HG03064 (cell line): ENCODE data around the gene PTPRZ1.
A peak's percentile ranks its signal among the peaks of the same experiment; 100 is the strongest.

Experiments
- ATAC-seq: cut with Tn5 transposase; IDR thresholded peaks from one replicate; pipeline ENCODE4 v1.9.1; 2021; ENCODE audit warnings: low read depth; ENCODE audit not compliant: unreplicated experiment

PTPRZ1 gene

DNA sequence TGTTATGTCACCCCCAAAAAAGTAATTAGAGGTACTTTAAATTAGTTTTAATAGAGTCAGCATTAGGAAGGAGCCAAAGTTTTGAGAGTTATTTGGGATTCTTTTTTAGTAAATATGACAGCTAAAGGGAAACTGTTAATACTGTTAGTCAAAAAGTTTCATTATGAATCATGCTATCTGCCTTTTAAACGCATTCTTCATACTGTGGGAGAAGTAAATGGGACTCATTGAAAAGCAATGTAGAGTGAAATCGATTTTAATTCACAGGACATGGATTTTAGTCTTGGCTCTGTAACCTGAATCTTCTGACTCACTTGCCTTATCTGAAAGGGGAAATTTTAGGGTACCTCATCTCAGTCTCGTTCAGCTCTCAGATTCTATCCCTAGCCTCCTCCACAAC, 165.9 kb downstream of the PTPRZ1 start:
- ATAC-seq = no peak

- no peak for ATAC-seq
Observed at GRCh38 chr7:122040147-122040546, 167.2 kb downstream of the PTPRZ1 start.

- no peak for ATAC-seq
Observed at GRCh38 chr7:122046402-122046801, 173.4 kb downstream of the PTPRZ1 start.

GRCh38 chr7:122054393-122054792, 181.4 kb downstream of the PTPRZ1 start:
- no peak for ATAC-seq

- ATAC-seq = no peak
Observed at GRCh38 chr7:122055073-122055472, 182.1 kb downstream of the PTPRZ1 start.

DNA sequence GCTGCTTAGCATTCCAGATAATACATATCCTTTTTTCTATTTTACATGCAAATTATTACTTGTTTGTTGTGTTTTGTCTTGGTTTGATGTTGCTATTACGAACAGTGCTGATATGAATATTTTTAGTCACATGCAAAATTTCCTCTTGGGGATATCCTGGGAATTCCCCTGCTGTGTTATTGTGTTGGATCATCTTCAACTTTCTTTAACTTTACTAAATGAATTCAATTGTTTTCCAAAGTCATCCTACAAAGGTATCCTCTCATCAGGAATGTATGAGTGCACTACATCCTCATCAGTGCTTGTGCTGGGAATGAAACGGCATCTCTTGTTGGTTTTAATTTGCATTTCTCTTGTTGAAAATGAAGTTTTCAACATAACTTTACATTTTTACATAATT, 184.0 kb downstream of the PTPRZ1 start:
- no peak for ATAC-seq

GRCh38 chr7:122059542-122059941, 186.6 kb downstream of the PTPRZ1 start:
- ATAC-seq = no peak

DNA sequence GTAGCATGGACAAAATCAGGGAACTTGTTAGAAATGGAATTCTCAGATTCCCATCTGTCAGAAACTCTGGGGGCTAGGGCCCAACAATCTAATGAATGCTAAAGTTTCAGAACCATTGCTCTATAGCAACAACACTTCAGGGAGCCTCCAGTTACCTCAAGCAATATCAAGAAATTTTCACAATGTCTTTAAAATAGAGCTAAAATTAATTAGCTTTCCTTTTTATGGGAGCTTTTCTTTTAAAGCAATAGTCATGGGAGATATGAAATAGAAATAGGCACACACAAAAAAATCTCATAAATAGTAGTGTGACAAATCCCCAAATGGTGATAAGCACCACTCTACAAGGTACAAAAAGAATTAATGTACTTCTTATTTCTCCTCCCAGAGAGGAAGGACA, 190.2 kb downstream of the PTPRZ1 start:
- ATAC-seq = no peak

GRCh38 chr7:122064971-122065370, 192.0 kb downstream of the PTPRZ1 start:
- no peak for ATAC-seq

DNA sequence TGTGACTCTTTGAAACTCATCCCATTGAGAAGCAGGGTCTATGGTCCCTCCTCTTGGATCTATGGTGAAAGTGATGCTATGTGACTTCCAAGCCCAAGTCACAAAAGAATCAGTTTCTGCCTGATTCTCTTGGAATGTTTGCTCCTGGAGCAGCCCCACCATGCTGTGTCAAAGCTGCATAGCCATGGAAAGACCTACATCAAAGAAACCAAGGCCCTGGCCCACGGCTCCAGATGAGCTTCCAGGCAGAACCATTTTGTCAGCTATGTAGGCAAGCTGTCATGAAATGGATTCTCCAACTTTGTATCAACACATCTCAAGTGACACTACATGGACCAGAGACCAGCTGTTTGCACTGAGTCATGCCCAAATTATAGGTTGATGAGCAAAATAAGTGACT, 194.1 kb downstream of the PTPRZ1 start:
- ATAC-seq = no peak

DNA sequence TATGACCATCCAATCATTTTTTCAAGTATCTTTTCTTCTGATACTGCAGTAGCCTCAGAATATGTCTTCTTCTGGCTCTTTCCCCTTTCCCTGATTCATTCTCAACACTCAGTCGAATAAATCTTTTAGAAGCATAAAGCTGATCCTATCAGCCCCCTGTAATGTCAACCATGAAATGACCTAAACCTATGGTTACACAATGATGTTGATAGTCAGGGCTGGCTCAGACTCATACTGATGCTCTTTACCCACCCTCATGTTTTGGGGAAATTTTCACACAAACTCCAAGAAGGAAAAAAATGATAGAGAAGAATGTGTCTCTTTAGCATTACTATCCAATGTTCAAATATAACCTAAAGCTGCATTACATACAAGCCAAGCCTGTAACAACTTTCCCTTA, 195.1 kb downstream of the PTPRZ1 start:
- ATAC-seq = no peak

DNA sequence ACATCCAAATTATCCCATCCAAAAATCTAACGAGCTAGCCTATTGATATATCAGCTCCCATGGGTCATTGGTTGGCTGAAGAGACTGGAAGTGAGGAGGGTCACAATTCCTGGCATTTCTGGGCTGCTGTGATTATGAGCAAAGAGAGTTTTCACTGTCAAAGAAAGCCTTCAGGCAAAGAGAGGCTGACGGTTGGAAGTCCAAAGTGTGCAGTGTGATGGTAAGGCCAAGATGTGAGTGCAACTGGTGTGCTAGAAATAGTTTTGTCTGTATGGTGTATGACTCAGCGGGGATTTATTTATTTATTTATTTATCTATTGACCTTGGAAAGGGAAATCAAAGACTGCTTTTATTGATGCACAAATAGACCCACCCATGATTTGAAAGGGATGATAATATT, 196.0 kb downstream of the PTPRZ1 start:
- ATAC-seq = no peak

DNA sequence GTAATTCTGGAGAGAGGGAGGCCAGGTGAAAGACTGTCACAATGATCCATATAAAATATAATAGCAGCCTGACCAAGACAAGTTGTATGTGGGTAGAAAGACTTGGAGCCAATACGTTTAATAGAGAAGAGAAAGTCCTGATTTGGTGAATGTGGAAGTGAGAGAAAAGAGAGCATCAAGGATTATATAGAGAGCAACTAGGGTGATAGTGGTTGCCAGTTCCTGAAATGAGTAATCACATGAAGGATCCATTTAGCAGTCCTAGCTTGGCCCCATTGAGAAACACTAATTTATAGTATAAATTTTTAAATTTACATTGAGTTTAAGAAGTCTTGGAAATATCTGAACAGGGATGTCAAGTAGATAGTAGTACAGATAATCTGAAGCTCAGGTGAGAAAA, 197.1 kb downstream of the PTPRZ1 start:
- no peak for ATAC-seq

GRCh38 chr7:122070834-122071233, 197.9 kb downstream of the PTPRZ1 start:
- ATAC-seq = no peak

DNA sequence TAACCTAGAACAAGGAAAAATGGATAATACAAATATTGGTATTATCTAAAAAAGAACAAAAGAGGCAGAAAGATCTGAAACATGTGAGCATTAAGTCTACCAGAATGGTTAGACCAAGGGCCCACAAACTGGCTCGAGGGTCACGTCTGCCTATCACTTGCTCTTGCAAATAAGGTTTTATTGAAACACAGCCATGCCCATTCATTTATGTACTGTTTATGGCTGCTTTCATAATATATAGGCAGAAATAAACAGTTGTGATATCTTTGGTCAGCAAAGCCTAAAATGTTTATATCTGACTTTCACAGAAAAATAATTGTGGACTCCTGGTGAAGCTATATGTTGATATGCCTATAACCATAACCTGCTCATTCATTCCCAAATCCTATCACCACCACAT, 199.3 kb downstream of the PTPRZ1 start:
- ATAC-seq = no peak

GRCh38 chr7:122072924-122073599, 200.1 kb downstream of the PTPRZ1 start:
- no peak for ATAC-seq

- no peak for ATAC-seq
Observed at GRCh38 chr7:122073635-122074034, 200.7 kb downstream of the PTPRZ1 start.

GRCh38 chr7:122082160-122082559, 209.2 kb downstream of the PTPRZ1 start:
- no peak for ATAC-seq

GRCh38 chr7:122082670-122083069, 209.7 kb downstream of the PTPRZ1 start:
- no peak for ATAC-seq

DNA sequence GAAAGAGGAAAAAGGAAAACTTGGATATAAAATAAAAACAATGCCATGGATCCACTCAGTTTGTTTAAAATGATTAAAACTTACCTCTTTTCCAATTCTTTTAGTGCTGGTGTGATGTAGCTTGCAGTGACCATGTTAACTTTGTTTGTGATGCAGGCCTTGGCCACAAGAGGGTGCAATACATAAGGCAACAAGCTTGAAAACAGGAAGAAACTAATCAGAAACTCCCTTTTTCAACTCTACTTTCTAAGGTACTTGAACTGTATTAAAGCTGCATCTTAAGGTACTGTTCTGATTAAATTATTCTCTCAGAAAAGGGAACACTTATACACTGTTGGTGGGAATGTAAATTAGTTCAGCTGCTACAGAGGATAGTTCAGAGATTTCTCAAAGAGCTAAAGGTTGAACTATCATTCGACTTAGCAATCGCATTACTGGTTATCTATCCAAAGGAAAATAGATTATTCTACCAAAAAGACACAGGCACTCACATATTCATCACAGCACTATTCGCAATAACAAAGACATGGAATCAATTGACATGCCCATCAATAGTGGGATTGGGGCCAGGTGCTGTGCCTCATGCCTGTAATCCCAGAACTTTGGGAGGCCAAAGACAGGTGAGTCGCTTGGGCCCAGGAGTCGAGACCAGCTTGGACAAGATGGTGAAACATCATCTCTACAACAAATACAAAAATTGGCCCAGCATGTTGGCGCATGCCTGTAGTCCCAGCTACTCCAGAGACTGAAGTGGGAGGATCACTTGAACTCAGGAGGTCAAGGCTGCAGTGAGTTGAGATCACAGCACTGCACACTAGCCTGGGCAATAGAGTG, 220.2 kb downstream of the PTPRZ1 start:
- ATAC-seq = peak; percentile 96

DNA sequence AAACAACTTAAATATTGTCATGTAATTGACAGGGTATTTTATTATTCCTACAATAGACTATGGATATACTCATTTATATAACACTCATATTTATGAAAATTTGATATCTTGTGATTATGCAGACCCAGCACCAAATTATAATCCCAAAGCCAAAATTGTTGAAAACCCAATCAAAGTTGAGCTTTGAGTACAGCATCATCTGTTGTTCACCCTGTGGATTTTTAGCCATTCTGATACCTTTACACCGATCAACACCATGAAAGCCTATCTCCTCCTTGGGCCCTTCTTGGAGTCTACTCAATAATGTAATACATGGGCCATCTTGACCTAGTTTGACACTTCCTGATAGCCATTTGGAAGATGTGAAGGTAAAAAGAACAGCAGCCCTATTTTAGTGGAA, 221.6 kb downstream of the PTPRZ1 start:
- no peak for ATAC-seq

- ATAC-seq = no peak
Observed at GRCh38 chr7:122095642-122096041, 222.7 kb downstream of the PTPRZ1 start.
